ENCODE measurements around the gene PPM1H. TPM values are rescaled to one million over a fixed set of nuclear protein-coding genes. Genes with fewer than 3 reads are reported as not detected.

Gene PPM1H
- total and polyA plus RNA-seq, 2 of the 8 experiments (the other 6 are each of a cell fraction or from before 2014, with no cell fraction given) = 16.4 to 36.1 TPM

DNA sequence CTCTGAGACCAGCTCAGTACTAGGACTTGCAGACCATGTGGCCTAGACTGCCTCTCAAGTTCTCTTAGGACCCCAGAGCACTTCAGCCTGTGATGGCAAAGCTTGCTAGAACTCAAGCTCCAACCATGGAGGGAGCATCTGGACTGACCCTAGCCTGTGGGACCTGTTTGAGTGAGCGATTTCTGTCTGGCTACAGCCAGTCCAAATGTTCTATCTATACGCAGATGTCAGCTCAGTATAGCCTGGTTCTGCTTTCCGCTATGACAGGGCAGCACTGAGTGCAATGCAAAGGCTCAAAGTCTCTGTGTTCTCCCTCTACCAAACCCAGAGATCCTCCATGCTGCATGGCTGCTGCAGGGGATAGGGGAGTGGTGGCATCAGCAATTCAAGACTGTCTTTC lies 20.7 kb upstream of the PPM1H start (continued):
- TF ChIP-seq POLR2AphosphoS5 (IDR thresholded peaks at IDR 0.05; ENCODE audit: low read depth, low read length) = no peak
- no peak for TF ChIP-seq SP2 (IDR thresholded peaks at IDR 0.05; ENCODE audit: low read length)
